WTC11 (cell line): ENCODE data around the gene SNAPC1. TPM values are rescaled to one million over a fixed set of nuclear protein-coding genes. Genes with fewer than 3 reads are reported as not detected.

Experiments
- ATAC-seq: fragments of 200-7000 bp; cut with Tn5 transposase; 2 replicates; pipeline ENCODE4 v1.10.0; 2021; ENCODE audit warnings: mild to moderate bottlenecking, moderate library complexity
- CTCF ChIA-PET: fragments of 300-600 bp; sonication (Branson Sonifier 250); formaldehyde crosslinking; loops from one replicate; lab custom pipeline; 2021; ENCODE audit warnings: antibody characterized with exemption; lab: Charles Lee
- POLR2A ChIA-PET: fragments of 350-600 bp; sonication (Branson Sonifier 250); formaldehyde crosslinking; loops from one replicate; lab custom pipeline; 2021; ENCODE audit warnings: antibody characterized with exemption; lab: Charles Lee
- DNase-seq: peaks from one replicate; pipeline ENCODE4 v3.0.0; 2021; ENCODE audit warnings: low spot score
- H3K27ac Mint-ChIP-seq: 2 replicates; pipeline ENCODE4 v1.8.0; 2021; ENCODE audit warnings: mixed read lengths
- H3K27me3 Mint-ChIP-seq: 2 replicates; pipeline ENCODE4 v1.8.0; 2021; ENCODE audit warnings: low read depth, mild to moderate bottlenecking, moderate library complexity, mixed read lengths
- H3K36me3 Mint-ChIP-seq: 2 replicates; pipeline ENCODE4 v1.8.0; 2021; ENCODE audit warnings: mixed read lengths
- H3K4me1 Mint-ChIP-seq: 2 replicates; pipeline ENCODE4 v1.8.0; 2022; ENCODE audit warnings: mixed read lengths
- H3K4me3 Mint-ChIP-seq: 2 replicates; pipeline ENCODE4 v1.8.0; 2021; ENCODE audit warnings: mild to moderate bottlenecking, moderate library complexity, mixed read lengths
- H3K9me3 Mint-ChIP-seq: 2 replicates; pipeline ENCODE4 v1.8.0; 2021; ENCODE audit warnings: mixed read lengths
- CREM ChIP-seq: sonication (generic); formaldehyde crosslinking; IDR thresholded peaks from 2 replicates; pipeline ENCODE4 v1.8.1; 2022; ENCODE audit warnings: mild to moderate bottlenecking, missing genetic modification reagents, moderate library complexity
- ESRRA ChIP-seq: sonication (generic); formaldehyde crosslinking; IDR thresholded peaks from 2 replicates; pipeline ENCODE4 v1.8.1; 2022; ENCODE audit warnings: mild to moderate bottlenecking, missing genetic modification reagents, borderline replicate concordance
- ETV6 ChIP-seq: sonication (generic); formaldehyde crosslinking; IDR thresholded peaks from 2 replicates; pipeline ENCODE4 v1.8.1; 2022; ENCODE audit warnings: mild to moderate bottlenecking, missing genetic modification reagents
- FOXK1 ChIP-seq: sonication (generic); formaldehyde crosslinking; IDR thresholded peaks from 2 replicates; pipeline ENCODE4 v1.8.0; 2022; ENCODE audit warnings: mild to moderate bottlenecking, moderate library complexity, missing genetic modification reagents
- FOXP1 ChIP-seq: sonication (generic); formaldehyde crosslinking; IDR thresholded peaks from 2 replicates; pipeline ENCODE4 v1.8.0; 2022; ENCODE audit warnings: missing genetic modification reagents, mild to moderate bottlenecking, moderate library complexity, borderline replicate concordance
- IRF2 ChIP-seq: sonication (generic); formaldehyde crosslinking; IDR thresholded peaks from 2 replicates; pipeline ENCODE4 v1.8.0; 2022; ENCODE audit warnings: low read depth, missing genetic modification reagents, borderline replicate concordance
- NFATC4 ChIP-seq: fragments of 250-450 bp; sonication (Bioruptor Pico); IDR thresholded peaks from 2 replicates; pipeline ENCODE4 v1.9.0; 2021; ENCODE audit warnings: mild to moderate bottlenecking
- NFE2L1 ChIP-seq: sonication (generic); formaldehyde crosslinking; IDR thresholded peaks from 2 replicates; pipeline ENCODE4 v1.8.1; 2023; ENCODE audit warnings: missing genetic modification reagents
- RELA ChIP-seq: sonication (generic); formaldehyde crosslinking; IDR thresholded peaks from 2 replicates; pipeline ENCODE4 v1.8.1; 2022; ENCODE audit warnings: missing genetic modification reagents, mild to moderate bottlenecking, borderline replicate concordance
- RORB ChIP-seq: fragments of 250-450 bp; sonication (Bioruptor Pico); IDR thresholded peaks from 2 replicates; pipeline ENCODE4 v1.9.0; 2021; ENCODE audit warnings: mild to moderate bottlenecking
- SP1 ChIP-seq: sonication (generic); formaldehyde crosslinking; conservative IDR thresholded peaks from 2 replicates; pipeline ENCODE4 v1.8.1; 2022; ENCODE audit warnings: missing genetic modification reagents
- TCF7 ChIP-seq: sonication (generic); formaldehyde crosslinking; IDR thresholded peaks from 2 replicates; pipeline ENCODE4 v1.8.0; 2022; ENCODE audit warnings: mild to moderate bottlenecking, low read depth, missing genetic modification reagents, moderate library complexity
- TEAD1 ChIP-seq: sonication (generic); formaldehyde crosslinking; IDR thresholded peaks from 2 replicates; pipeline ENCODE4 v1.8.0; 2022; ENCODE audit warnings: mild to moderate bottlenecking, missing genetic modification reagents
- ZNF138 ChIP-seq: sonication (generic); formaldehyde crosslinking; conservative IDR thresholded peaks from 2 replicates; pipeline ENCODE4 v1.8.1; 2022; ENCODE audit warnings: mild to moderate bottlenecking, moderate library complexity, missing genetic modification reagents
- ZNF423 ChIP-seq: fragments of 250-450 bp; sonication (Bioruptor Pico); IDR thresholded peaks from 2 replicates; pipeline ENCODE4 v2.1.2; 2022; ENCODE audit warnings: mild to moderate bottlenecking, moderate library complexity
- ZNF671 ChIP-seq: fragments of 250-450 bp; sonication (Bioruptor Pico); IDR thresholded peaks from 2 replicates; pipeline ENCODE4 v1.8.0; 2021; ENCODE audit warnings: mild to moderate bottlenecking
- total RNA-seq: library from RNA; stranded (reverse); gene quantifications from 3 replicates; pipeline ENCODE4 v1.2.3, GENCODE V29; 2021
- TF ChIP-seq, protein P1 (sequence below): sonication (generic); formaldehyde crosslinking; IDR thresholded peaks from 2 replicates; pipeline ENCODE4 v1.8.1; 2022; ENCODE audit warnings: missing genetic modification reagents, borderline replicate concordance
- TF ChIP-seq, protein P2 (sequence below): fragments of 250-450 bp; sonication (Bioruptor Pico); IDR thresholded peaks from 2 replicates; pipeline ENCODE4 v1.9.0; 2021; ENCODE audit warnings: mild to moderate bottlenecking, borderline replicate concordance
- TF ChIP-seq, protein P3 (sequence below): sonication (generic); formaldehyde crosslinking; IDR thresholded peaks from 2 replicates; pipeline ENCODE4 v1.8.0; 2022; ENCODE audit warnings: mild to moderate bottlenecking, missing genetic modification reagents
- TF ChIP-seq, protein P4 (sequence below): sonication (generic); formaldehyde crosslinking; conservative IDR thresholded peaks from 2 replicates; pipeline ENCODE4 v1.8.1; 2023; ENCODE audit warnings: mild to moderate bottlenecking, low read depth, missing genetic modification reagents, moderate library complexity
- TF ChIP-seq, protein P5 (sequence below): sonication (generic); formaldehyde crosslinking; IDR thresholded peaks from 2 replicates; pipeline ENCODE4 v1.8.1; 2023; ENCODE audit warnings: mild to moderate bottlenecking, missing genetic modification reagents, moderate library complexity
- TF ChIP-seq, protein P6 (sequence below): sonication (generic); formaldehyde crosslinking; IDR thresholded peaks from 2 replicates; pipeline ENCODE4 v1.8.1; 2022; ENCODE audit warnings: mild to moderate bottlenecking, moderate library complexity, missing genetic modification reagents

Gene SNAPC1
- total RNA-seq, 1 experiment from 2014 or later, result 9.5 TPM

DNA sequence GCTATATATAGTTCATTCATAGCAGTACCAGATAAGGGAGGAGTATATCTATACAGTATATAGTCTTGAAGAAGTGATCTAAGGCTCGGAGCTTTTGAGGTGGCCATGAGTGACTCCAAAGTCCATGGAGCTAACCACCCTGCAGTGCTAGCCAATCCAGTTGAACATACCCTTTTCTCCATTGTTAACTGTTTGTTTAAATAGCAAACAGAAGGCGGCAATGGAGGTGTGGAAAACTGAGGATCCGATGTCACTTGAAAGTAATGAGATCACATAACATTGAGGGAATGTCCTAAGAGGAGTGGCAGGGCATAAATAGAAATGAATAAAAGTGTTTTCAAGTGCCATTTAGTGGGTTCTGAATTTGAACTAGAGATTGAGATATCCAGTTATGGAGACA lies 12.4 kb upstream of the SNAPC1 start:
- Mint-ChIP-seq H3K4me3 (peak overlapping the region; percentile 85), H3K4me1 (peaks cover 56% of the 10 kb centered on the region), H3K27me3 (no peaks in the 10 kb centered on the region), H3K9me3 (no peaks in the 10 kb centered on the region), H3K27ac (peak overlapping the region; percentile 50), H3K36me3 (peaks cover 32% of the 10 kb centered on the region)
- TF ChIP-seq, protein P1, sequence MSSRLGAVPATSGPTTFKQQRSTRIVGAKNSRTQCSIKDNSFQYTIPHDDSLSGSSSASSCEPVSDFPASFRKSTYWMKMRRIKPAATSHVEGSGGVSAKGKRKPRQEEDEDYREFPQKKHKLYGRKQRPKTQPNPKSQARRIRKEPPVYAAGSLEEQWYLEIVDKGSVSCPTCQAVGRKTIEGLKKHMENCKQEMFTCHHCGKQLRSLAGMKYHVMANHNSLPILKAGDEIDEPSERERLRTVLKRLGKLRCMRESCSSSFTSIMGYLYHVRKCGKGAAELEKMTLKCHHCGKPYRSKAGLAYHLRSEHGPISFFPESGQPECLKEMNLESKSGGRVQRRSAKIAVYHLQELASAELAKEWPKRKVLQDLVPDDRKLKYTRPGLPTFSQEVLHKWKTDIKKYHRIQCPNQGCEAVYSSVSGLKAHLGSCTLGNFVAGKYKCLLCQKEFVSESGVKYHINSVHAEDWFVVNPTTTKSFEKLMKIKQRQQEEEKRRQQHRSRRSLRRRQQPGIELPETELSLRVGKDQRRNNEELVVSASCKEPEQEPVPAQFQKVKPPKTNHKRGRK (CRISPR knock-in tag), result no peak
- no peak for TF ChIP-seq TEAD1 (CRISPR knock-in tag)
- no peak for DNase-seq
- ATAC-seq, result peak; percentile 35
- CTCF ChIA-PET, result interaction anchor here (0.7 to 1.5 kb wide), 2 partner anchors 12 to 88 kb away, joined by 3 to 6 read pairs; partner anchors contain the start of gene SNAPC1
- POLR2A ChIA-PET, result interaction anchor here (0.7 to 2.2 kb wide), 7 partner anchors 12 to 279 kb away, joined by 3 to 12 read pairs (median 6); partner anchors contain the start of genes HIF1A and SNAPC1

DNA sequence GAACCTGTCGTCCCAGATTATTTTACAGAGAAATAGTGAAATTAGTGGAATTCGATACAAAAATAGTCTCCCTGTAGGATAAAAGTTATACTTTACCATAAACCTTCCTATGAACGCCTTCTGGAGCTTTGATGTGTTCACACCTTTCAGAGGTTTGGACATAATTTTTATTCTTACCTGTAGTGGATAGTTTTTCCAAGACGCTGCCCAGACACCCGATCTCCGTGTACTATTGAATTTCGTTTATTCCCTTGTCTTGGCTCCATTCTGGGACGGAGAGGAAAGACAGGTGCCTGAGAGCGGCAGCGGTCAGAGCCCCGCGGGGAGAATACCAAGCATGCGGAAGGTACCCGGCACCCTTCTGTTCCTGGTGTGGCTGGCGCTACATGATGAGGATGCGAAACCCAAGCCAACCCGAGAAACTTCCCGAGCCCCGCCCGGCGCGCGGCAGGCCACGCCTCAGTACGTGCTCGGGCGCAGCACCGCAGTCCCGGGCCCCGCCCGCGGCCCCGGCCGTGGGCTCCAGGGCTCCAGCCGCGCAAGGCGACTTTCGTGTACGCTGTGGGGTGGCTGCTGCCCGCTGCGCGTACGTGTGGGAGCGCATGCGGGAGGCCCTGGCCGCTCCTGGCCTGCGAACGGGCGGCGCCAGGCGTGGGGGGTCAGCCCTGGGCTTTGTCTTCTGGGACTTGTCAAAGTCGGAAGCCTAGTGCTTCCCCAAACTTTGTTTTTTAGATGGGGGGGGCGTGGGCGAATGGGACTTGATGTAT lies 11.3 kb upstream of the SNAPC1 start:
- Mint-ChIP-seq H3K27me3 (no peaks in the 10 kb centered on the region), H3K4me1 (peaks cover 62% of the 10 kb centered on the region), H3K4me3 (peak overlapping the region; percentile 85), H3K9me3 (peaks cover 5% of the 10 kb centered on the region), H3K36me3 (peaks cover 21% of the 10 kb centered on the region), H3K27ac (peak overlapping the region; percentile 95)
- peak; percentile 88 for ATAC-seq
- ChIA-PET CTCF (interaction anchor here (0.6 kb wide), 1 partner anchor 29 kb away, joined by 3 read pairs; no protein-coding TSS in a partner anchor), POLR2A (interaction anchor here (0.9 to 2.2 kb wide), 5 partner anchors 11 to 280 kb away, joined by 3 to 12 read pairs (median 6); partner anchors contain the start of genes HIF1A and SNAPC1)
- peak; percentile 86 for DNase-seq
- TF ChIP-seq, protein P2, sequence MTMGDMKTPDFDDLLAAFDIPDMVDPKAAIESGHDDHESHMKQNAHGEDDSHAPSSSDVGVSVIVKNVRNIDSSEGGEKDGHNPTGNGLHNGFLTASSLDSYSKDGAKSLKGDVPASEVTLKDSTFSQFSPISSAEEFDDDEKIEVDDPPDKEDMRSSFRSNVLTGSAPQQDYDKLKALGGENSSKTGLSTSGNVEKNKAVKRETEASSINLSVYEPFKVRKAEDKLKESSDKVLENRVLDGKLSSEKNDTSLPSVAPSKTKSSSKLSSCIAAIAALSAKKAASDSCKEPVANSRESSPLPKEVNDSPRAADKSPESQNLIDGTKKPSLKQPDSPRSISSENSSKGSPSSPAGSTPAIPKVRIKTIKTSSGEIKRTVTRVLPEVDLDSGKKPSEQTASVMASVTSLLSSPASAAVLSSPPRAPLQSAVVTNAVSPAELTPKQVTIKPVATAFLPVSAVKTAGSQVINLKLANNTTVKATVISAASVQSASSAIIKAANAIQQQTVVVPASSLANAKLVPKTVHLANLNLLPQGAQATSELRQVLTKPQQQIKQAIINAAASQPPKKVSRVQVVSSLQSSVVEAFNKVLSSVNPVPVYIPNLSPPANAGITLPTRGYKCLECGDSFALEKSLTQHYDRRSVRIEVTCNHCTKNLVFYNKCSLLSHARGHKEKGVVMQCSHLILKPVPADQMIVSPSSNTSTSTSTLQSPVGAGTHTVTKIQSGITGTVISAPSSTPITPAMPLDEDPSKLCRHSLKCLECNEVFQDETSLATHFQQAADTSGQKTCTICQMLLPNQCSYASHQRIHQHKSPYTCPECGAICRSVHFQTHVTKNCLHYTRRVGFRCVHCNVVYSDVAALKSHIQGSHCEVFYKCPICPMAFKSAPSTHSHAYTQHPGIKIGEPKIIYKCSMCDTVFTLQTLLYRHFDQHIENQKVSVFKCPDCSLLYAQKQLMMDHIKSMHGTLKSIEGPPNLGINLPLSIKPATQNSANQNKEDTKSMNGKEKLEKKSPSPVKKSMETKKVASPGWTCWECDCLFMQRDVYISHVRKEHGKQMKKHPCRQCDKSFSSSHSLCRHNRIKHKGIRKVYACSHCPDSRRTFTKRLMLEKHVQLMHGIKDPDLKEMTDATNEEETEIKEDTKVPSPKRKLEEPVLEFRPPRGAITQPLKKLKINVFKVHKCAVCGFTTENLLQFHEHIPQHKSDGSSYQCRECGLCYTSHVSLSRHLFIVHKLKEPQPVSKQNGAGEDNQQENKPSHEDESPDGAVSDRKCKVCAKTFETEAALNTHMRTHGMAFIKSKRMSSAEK, result peak; percentile 47; the same call in 1 of the 2 replicates
- TF ChIP-seq NFE2L1 (CRISPR knock-in tag) (peak; percentile 77), RELA (CRISPR knock-in tag) (peak; percentile 31; the same call in 1 of the 2 replicates), ZNF671 (CRISPR knock-in tag) (0 out of 2 replicates have a peak, but pooled peaks have one; percentile 18), ZNF423 (CRISPR knock-in tag) (peak; percentile 82; the same call in 1 of the 2 replicates), CREM (CRISPR knock-in tag) (0 out of 2 replicates have a peak, but pooled peaks have one; percentile 50), SP1 (peak; percentile 55; the same call in 1 of the 2 replicates), IRF2 (CRISPR knock-in tag) (no peak), ZNF138 (peak; percentile 93; the same call in 1 of the 2 replicates), TCF7 (CRISPR knock-in tag) (no peak), ESRRA (CRISPR knock-in tag) (no peak), NFATC4 (CRISPR knock-in tag) (peak; percentile 47; the same call in 1 of the 2 replicates), RORB (CRISPR knock-in tag) (no peak), FOXP1 (CRISPR knock-in tag) (peak; percentile 72; the same call in 1 of the 2 replicates), ETV6 (CRISPR knock-in tag) (peak; percentile 78), FOXK1 (CRISPR knock-in tag) (peak; percentile 67)
- TF ChIP-seq, protein P3, sequence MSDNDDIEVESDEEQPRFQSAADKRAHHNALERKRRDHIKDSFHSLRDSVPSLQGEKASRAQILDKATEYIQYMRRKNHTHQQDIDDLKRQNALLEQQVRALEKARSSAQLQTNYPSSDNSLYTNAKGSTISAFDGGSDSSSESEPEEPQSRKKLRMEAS (CRISPR knock-in tag), result peak; percentile 30; the same call in 1 of the 2 replicates
- TF ChIP-seq, protein P4, sequence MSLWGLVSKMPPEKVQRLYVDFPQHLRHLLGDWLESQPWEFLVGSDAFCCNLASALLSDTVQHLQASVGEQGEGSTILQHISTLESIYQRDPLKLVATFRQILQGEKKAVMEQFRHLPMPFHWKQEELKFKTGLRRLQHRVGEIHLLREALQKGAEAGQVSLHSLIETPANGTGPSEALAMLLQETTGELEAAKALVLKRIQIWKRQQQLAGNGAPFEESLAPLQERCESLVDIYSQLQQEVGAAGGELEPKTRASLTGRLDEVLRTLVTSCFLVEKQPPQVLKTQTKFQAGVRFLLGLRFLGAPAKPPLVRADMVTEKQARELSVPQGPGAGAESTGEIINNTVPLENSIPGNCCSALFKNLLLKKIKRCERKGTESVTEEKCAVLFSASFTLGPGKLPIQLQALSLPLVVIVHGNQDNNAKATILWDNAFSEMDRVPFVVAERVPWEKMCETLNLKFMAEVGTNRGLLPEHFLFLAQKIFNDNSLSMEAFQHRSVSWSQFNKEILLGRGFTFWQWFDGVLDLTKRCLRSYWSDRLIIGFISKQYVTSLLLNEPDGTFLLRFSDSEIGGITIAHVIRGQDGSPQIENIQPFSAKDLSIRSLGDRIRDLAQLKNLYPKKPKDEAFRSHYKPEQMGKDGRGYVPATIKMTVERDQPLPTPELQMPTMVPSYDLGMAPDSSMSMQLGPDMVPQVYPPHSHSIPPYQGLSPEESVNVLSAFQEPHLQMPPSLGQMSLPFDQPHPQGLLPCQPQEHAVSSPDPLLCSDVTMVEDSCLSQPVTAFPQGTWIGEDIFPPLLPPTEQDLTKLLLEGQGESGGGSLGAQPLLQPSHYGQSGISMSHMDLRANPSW, result no peak
- TF ChIP-seq, protein P5, sequence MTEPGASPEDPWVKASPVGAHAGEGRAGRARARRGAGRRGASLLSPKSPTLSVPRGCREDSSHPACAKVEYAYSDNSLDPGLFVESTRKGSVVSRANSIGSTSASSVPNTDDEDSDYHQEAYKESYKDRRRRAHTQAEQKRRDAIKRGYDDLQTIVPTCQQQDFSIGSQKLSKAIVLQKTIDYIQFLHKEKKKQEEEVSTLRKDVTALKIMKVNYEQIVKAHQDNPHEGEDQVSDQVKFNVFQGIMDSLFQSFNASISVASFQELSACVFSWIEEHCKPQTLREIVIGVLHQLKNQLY (CRISPR knock-in tag), result no peak
- TF ChIP-seq, protein P6, sequence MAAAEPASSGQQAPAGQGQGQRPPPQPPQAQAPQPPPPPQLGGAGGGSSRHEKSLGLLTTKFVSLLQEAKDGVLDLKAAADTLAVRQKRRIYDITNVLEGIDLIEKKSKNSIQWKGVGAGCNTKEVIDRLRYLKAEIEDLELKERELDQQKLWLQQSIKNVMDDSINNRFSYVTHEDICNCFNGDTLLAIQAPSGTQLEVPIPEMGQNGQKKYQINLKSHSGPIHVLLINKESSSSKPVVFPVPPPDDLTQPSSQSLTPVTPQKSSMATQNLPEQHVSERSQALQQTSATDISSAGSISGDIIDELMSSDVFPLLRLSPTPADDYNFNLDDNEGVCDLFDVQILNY, result 0 out of 2 replicates have a peak, but pooled peaks have one; percentile 59
